Esophagus squamous epithelium (tissue), 5 donors: ENCODE results near the gene CSF1R. TPM values are rescaled to one million over a fixed set of nuclear protein-coding genes. Genes with fewer than 3 reads are reported as not detected.

Experiments used
- DNase-seq: peaks from one replicate; lab custom pipeline; 2025; lab: John Stamatoyannopoulos, UW
- H3K27ac ChIP-seq, 4 donors: fragments of 200-600 bp; sonication (generic); one replicate each; pipeline ENCODE4 v1.5.1; 2016 to 2019; ENCODE audit warnings: mild to moderate bottlenecking in 1 of 4
- H3K27me3 ChIP-seq, 4 donors: fragments of 200-600 bp; sonication (generic); 1 replicate in 3 of 4; 2 replicates in 1 of 4; pipeline versions ENCODE4 v1.5.1 to v1.6.0; 2017 to 2021; ENCODE audit warnings: antibody characterized with exemption in 1 of 4
- H3K36me3 ChIP-seq, 3 donors: fragments of 200-600 bp; sonication (generic); one replicate each; pipeline ENCODE4 v1.5.1; 2016 to 2019
- H3K4me1 ChIP-seq, 3 donors: fragments of 200-600 bp; sonication (generic); one replicate each; pipeline ENCODE4 v1.5.1; 2017 to 2019
- H3K4me3 ChIP-seq, 4 donors: fragments of 200-600 bp; sonication (generic); 1 replicate in 3 of 4; 2 replicates in 1 of 4; pipeline ENCODE4 v1.5.1; 2016 to 2019; ENCODE audit warnings: mild to moderate bottlenecking in 2 of 4, moderate library complexity in 1 of 4
- H3K9me3 ChIP-seq, 3 donors: fragments of 200-600 bp; sonication (generic); one replicate each; pipeline ENCODE4 v1.5.1; 2016 to 2019
- POLR2A ChIP-seq, 4 donors: fragments of 450-650 bp; IDR thresholded peaks; one replicate each; pipeline ENCODE4 v1.6.1; 2017; ENCODE audit warnings: antibody characterized with exemption in 4 of 4, mild to moderate bottlenecking in 4 of 4, moderate library complexity in 3 of 4
- WGBS, 2 donors: methylation state at CpG; one replicate each; pipeline ENCODE4 v1.1.5; 2018; 5-methylcytosine and 5-hydroxymethylcytosine counted together
- intact Hi-C: fragments of 100-400 bp; cut with DNase I; formaldehyde crosslinking; loops from one replicate; pipeline ENCODE4 v1.15.0; 2022
- total RNA-seq, 4 donors: library from RNA; depleted of rRNA; stranded (reverse); fragments of >200 nt; gene quantifications; one replicate each; pipeline ENCODE4 v1.1.0, GENCODE V29; 2016
- TF ChIP-seq, protein P1 (sequence below), 6 experiments: fragments of 450-650 bp in 4 of 6; fragments of 200-600 bp in 2 of 6; sonication (generic) in 2 of 6; IDR thresholded peaks; one replicate each; pipeline ENCODE4 v1.5.1; 2016 to 2019; ENCODE audit warnings: antibody characterized with exemption in 6 of 6, mild to moderate bottlenecking in 4 of 6, moderate library complexity in 4 of 6
- donor health status: DM: yes; HTN: yes; CAD: no.

The CSF1R gene
- total RNA-seq, 4 donors from 2014 or later, result 4.3 to 38.7 (median 15.1) TPM

- Histone ChIP-seq H3K9me3 (no peaks in the 10 kb centered on the region), H3K4me3 (no peak overlapping the region), H3K27me3 (no peaks in the 10 kb centered on the region), H3K27ac (no peak overlapping the region), H3K36me3 (peaks cover 33 to 100% (median 43%) of the 10 kb centered on the region in 3 donors), H3K4me1 (peaks cover 0 to 22% (median 7%) of the 10 kb centered on the region in 3 donors)
- no peak for TF ChIP-seq POLR2A (IDR thresholded peaks at IDR 0.05)
- TF ChIP-seq, protein P1, sequence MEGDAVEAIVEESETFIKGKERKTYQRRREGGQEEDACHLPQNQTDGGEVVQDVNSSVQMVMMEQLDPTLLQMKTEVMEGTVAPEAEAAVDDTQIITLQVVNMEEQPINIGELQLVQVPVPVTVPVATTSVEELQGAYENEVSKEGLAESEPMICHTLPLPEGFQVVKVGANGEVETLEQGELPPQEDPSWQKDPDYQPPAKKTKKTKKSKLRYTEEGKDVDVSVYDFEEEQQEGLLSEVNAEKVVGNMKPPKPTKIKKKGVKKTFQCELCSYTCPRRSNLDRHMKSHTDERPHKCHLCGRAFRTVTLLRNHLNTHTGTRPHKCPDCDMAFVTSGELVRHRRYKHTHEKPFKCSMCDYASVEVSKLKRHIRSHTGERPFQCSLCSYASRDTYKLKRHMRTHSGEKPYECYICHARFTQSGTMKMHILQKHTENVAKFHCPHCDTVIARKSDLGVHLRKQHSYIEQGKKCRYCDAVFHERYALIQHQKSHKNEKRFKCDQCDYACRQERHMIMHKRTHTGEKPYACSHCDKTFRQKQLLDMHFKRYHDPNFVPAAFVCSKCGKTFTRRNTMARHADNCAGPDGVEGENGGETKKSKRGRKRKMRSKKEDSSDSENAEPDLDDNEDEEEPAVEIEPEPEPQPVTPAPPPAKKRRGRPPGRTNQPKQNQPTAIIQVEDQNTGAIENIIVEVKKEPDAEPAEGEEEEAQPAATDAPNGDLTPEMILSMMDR (IDR thresholded peaks at IDR 0.05), result peak in 1 of 6 experiments; percentile 31
- intact Hi-C loops, result no loop called here
- 93 to 97% methylated on average over 5 to 6 of the region's 6 CpGs for WGBS, 2 donors
- DNase-seq, result no peak
Observed at GRCh38 chr5:150045549-150045948, 40.8 kb downstream of the CSF1R start.

DNA sequence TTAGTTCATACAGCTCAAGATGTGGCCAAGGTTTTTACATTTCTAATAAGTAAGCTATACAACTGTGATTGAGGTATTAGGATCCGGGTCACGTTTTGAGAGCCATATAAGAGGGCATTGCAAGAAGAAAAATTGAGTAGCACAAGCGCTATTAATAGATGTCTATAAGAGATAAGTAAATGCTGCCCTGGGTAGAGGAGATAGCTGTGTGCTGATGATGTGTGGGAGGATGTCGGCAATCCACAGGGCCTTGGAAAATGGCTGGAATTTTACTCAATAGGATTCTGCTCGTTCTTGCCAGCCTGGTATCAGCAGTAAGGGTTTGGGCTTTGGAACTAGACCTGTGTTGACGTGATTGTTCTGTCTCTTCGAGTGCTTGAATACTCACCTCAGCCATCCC, 41.6 kb downstream of the CSF1R start:
- Histone ChIP-seq H3K4me1 (peaks cover 0 to 16% (median 7%) of the 10 kb centered on the region in 3 donors), H3K27ac (no peak overlapping the region), H3K27me3 (no peaks in the 10 kb centered on the region), H3K4me3 (no peak overlapping the region), H3K36me3 (peaks cover 28 to 100% (median 35%) of the 10 kb centered on the region in 3 donors), H3K9me3 (no peaks in the 10 kb centered on the region)
- 75 to 86% methylated on average over 7 of the region's 7 CpGs for WGBS, 2 donors
- intact Hi-C loops, result no loop called here
- TF ChIP-seq POLR2A (IDR thresholded peaks at IDR 0.05), result no peak
- TF ChIP-seq, protein P1 (IDR thresholded peaks at IDR 0.05), result no peak
- DNase-seq, result no peak

DNA sequence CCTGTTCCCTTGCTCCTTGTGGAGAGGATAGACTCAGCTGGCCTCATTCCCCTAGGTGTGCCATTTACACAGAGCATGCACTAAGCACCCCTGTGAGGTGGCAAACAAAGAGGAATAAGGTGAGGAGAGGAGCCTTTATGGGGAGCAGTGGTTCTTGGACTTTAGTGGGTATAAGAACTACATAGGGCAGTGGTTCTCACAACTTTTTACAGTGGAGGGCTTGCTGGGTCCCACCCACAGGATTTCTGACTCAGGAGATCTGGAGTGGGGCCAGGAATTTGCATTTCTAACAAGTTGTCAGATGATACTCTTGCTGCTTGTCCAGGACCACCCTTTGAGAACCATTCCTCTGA, 42.0 kb downstream of the CSF1R start:
- no peak overlapping the region for H3K27ac ChIP-seq
- H3K36me3 ChIP-seq, result peaks cover 24 to 100% (median 34%) of the 10 kb centered on the region in 3 donors
- intact Hi-C loops, result no loop called here
- TF ChIP-seq, protein P1 (IDR thresholded peaks at IDR 0.05), result no peak
- no peak for TF ChIP-seq POLR2A (IDR thresholded peaks at IDR 0.05)
- H3K9me3 ChIP-seq, result no peaks in the 10 kb centered on the region
- DNase-seq, result no peak
- no peak overlapping the region for H3K4me3 ChIP-seq
- H3K27me3 ChIP-seq, result no peaks in the 10 kb centered on the region
- peaks cover 0 to 16% (median 7%) of the 10 kb centered on the region in 3 donors for H3K4me1 ChIP-seq

DNA sequence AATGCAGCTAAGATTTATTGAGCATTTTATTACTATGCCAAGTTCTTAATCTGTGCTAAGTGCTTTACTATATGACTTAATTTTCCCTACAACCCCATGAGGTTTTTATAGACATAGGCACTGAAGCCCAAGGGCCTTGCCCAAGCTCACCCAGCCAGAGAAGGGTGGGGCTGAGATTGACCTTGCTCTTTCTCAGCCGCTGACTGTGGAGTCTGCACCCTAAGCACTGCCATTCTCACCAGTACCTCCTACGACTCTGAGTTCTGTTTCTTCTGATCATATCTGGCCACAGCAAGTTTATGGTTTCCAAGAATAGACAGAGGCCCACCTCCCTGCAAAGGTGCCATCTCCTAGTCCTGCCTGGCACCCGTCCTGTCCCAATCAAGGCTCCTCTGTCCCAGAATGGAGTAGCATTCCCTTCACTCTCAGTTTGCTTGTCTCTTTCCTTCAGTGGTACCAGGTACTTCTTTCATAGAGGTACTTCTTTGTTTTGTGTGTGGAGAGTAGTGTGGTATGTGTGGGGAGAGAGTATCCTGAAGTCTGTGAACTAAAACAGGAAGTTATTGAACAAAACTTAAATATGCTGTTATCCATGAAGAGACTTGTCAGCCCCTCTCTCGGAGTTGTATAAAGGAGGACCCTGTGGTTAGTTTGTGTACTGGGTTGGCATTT, 42.6 kb downstream of the CSF1R start:
- TF ChIP-seq, protein P1 (IDR thresholded peaks at IDR 0.05), result no peak
- no peak for TF ChIP-seq POLR2A (IDR thresholded peaks at IDR 0.05)
- WGBS, 2 donors, result 50 to 62% methylated on average over 4 of the region's 4 CpGs
- H3K9me3 ChIP-seq, result no peaks in the 10 kb centered on the region
- peaks cover 20 to 100% (median 30%) of the 10 kb centered on the region in 3 donors for H3K36me3 ChIP-seq
- H3K4me1 ChIP-seq, result peaks cover 0 to 16% (median 7%) of the 10 kb centered on the region in 3 donors
- intact Hi-C loops, result no loop called here
- no peaks in the 10 kb centered on the region for H3K27me3 ChIP-seq
- no peak for DNase-seq
- no peak overlapping the region for H3K4me3 ChIP-seq
- H3K27ac ChIP-seq, result no peak overlapping the region

GRCh38 chr5:150042459-150042858, 43.9 kb downstream of the CSF1R start:
- H3K4me1 ChIP-seq, result peaks cover 0 to 16% (median 7%) of the 10 kb centered on the region in 3 donors
- TF ChIP-seq, protein P1 (IDR thresholded peaks at IDR 0.05), result no peak
- no peak for TF ChIP-seq POLR2A (IDR thresholded peaks at IDR 0.05)
- no peaks in the 10 kb centered on the region for H3K27me3 ChIP-seq
- H3K27ac ChIP-seq, result no peak overlapping the region
- H3K9me3 ChIP-seq, result no peaks in the 10 kb centered on the region
- 83 to 99% methylated on average over 3 of the region's 3 CpGs for WGBS, 2 donors
- no peak overlapping the region for H3K4me3 ChIP-seq
- intact Hi-C loops, result no loop called here
- H3K36me3 ChIP-seq, result peaks cover 17 to 100% (median 33%) of the 10 kb centered on the region in 3 donors
- DNase-seq, result no peak
